HFFc6 (cell line): ENCODE results near the gene SMIM14. TPM values are rescaled to one million over a fixed set of nuclear protein-coding genes. Genes with fewer than 3 reads are reported as not detected.
A peak's percentile ranks its signal among the peaks of the same experiment; 100 is the strongest.

Source experiments
- DNase-seq: peaks from one replicate; pipeline ENCODE4 v3.0.0-alpha.2; 2018
- H3K27ac Mint-ChIP-seq: 2 replicates; pipeline ENCODE4 v1.8.0; 2020; ENCODE audit warnings: mild to moderate bottlenecking, mixed read lengths
- H3K27me3 Mint-ChIP-seq: 2 replicates; pipeline ENCODE4 v1.8.0; 2021; ENCODE audit warnings: mild to moderate bottlenecking, moderate library complexity, mixed read lengths; ENCODE audit not compliant: insufficient read depth
- H3K36me3 Mint-ChIP-seq: 2 replicates; pipeline ENCODE4 v1.8.0; 2021; ENCODE audit warnings: low read depth, mixed read lengths
- H3K4me1 Mint-ChIP-seq: 2 replicates; pipeline ENCODE4 v1.8.0; 2020; ENCODE audit warnings: low read depth, mixed read lengths
- H3K4me3 Mint-ChIP-seq: 2 replicates; pipeline ENCODE4 v1.8.0; 2020; ENCODE audit warnings: mild to moderate bottlenecking, moderate library complexity, mixed read lengths
- H3K9me3 Mint-ChIP-seq: 2 replicates; pipeline ENCODE4 v1.8.0; 2020; ENCODE audit warnings: mild to moderate bottlenecking, mixed read lengths
- total RNA-seq, 6 experiments: library from RNA; stranded (reverse); fragmentation: NEBNext Ultra II Directional; extraction: Animal tissue kit (Norgen Biotek cat#: 25700); gene quantifications; 2 replicates in 1 of 6; 3 replicates in 5 of 6; pipeline ENCODE4 v1.2.3, GENCODE V29; 2021
- TF ChIP-seq, protein P1 (sequence below): fragments of 200-600 bp; sonication (generic); IDR thresholded peaks from 2 replicates; pipeline ENCODE4 v1.5.0; 2021; ENCODE audit warnings: antibody characterized with exemption, mild to moderate bottlenecking

SMIM14 gene
- total RNA-seq, 6 experiments from 2014 or later, result 26.6 to 35.0 (median 29.2) TPM

DNA sequence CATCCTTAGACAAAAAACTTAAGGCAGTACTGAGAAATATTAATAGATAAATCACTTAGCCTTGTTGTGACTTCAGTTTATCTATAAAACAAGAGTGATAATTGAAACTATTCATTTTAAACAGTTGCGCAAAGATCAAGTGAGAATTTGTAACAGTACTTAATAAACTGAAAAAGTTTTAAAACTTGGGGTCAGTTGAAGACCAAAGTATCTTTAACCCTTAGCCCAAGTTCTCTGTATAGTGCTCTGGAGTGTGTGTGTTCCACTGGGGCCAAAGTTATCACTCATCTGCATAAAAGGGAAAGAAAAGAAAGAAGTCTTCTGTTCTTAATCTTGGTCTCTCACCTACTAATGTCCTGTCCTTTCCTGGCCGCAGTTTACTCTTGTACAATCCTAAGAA, 11.3 kb downstream of the SMIM14 start:
- TF ChIP-seq, protein P1, sequence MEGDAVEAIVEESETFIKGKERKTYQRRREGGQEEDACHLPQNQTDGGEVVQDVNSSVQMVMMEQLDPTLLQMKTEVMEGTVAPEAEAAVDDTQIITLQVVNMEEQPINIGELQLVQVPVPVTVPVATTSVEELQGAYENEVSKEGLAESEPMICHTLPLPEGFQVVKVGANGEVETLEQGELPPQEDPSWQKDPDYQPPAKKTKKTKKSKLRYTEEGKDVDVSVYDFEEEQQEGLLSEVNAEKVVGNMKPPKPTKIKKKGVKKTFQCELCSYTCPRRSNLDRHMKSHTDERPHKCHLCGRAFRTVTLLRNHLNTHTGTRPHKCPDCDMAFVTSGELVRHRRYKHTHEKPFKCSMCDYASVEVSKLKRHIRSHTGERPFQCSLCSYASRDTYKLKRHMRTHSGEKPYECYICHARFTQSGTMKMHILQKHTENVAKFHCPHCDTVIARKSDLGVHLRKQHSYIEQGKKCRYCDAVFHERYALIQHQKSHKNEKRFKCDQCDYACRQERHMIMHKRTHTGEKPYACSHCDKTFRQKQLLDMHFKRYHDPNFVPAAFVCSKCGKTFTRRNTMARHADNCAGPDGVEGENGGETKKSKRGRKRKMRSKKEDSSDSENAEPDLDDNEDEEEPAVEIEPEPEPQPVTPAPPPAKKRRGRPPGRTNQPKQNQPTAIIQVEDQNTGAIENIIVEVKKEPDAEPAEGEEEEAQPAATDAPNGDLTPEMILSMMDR, result no peak
- no peak overlapping the region for H3K27ac Mint-ChIP-seq
- no peaks in the 10 kb centered on the region for H3K36me3 Mint-ChIP-seq

DNA sequence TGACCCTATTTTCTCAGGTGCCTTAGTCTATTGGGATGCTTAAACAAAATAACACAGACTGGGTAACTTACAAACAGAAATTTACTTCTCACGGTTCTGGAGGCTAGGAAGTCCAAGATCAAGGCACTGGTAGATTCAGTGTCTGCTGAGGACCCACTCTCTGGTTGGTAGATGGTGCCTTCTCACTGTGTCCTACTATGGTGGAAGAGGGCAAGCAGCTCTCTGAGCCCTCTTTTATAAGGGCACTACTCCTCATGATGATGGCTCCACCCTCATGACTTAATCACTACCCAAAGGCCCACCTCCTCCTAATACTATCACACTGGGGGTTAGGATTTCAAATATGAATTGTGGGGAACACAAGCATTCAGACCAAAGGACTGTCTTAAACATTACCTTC, 11.8 kb downstream of the SMIM14 start:
- H3K4me3 Mint-ChIP-seq, result no peak overlapping the region
- H3K4me1 Mint-ChIP-seq, result peaks cover 25% of the 10 kb centered on the region
- no peak overlapping the region for H3K27ac Mint-ChIP-seq
- H3K36me3 Mint-ChIP-seq, result no peaks in the 10 kb centered on the region
- TF ChIP-seq, protein P1, result no peak
- H3K9me3 Mint-ChIP-seq, result no peaks in the 10 kb centered on the region
- DNase-seq, result no peak
- no peaks in the 10 kb centered on the region for H3K27me3 Mint-ChIP-seq

More for the DNA sequence above, 11.3 kb downstream of the SMIM14 start:
- H3K4me1 Mint-ChIP-seq, result peaks cover 24% of the 10 kb centered on the region
- no peaks in the 10 kb centered on the region for H3K9me3 Mint-ChIP-seq
- no peak for DNase-seq
- H3K4me3 Mint-ChIP-seq, result no peak overlapping the region
- no peaks in the 10 kb centered on the region for H3K27me3 Mint-ChIP-seq

DNA sequence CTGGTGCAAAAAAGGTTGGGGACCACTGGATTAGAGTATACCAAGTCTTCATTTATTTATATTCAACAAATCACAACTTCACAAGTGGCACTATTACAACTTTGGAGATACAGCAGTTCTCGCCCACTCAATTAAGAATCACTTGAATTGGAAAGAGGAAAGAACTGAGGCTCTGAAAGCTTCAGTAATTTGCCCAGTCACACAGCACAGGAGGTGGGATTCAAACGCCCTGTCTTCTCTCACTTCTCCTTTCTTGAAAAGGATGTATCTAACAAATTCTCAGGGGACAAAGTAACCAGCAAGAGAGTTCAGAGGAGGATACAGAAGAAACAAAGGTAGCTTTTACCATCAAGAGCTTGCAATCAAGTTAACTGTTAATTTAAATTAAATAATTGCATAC, 12.4 kb downstream of the SMIM14 start:
- no peaks in the 10 kb centered on the region for H3K9me3 Mint-ChIP-seq
- no peaks in the 10 kb centered on the region for H3K36me3 Mint-ChIP-seq
- H3K4me1 Mint-ChIP-seq, result peaks cover 32% of the 10 kb centered on the region
- no peak for DNase-seq
- H3K27me3 Mint-ChIP-seq, result no peaks in the 10 kb centered on the region
- no peak overlapping the region for H3K4me3 Mint-ChIP-seq
- H3K27ac Mint-ChIP-seq, result no peak overlapping the region
- TF ChIP-seq, protein P1, result no peak

DNA sequence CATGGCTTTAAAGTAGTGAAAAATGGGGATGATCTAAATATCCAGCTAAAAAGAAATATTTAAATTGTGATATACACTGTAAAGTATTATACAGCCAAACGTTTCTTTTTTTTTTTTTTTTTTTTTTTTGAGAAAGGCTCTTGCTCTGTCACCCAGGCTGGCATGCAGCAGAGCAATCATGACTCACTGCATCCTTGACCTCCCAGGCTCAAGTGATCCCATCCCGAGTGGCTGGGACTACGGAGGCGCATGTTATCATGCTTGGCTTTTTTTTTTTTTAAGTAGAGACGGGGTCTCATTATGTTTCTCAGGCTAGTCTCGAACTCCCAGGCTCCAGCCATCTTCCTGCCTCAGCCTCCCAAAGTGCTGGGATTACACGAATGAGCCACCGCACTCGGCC, 17.1 kb downstream of the SMIM14 start:
- peak; percentile 80 for DNase-seq
- Mint-ChIP-seq H3K27ac (peak overlapping the region; percentile 93), H3K4me1 (peaks cover 57% of the 10 kb centered on the region), H3K9me3 (no peaks in the 10 kb centered on the region), H3K4me3 (peak overlapping the region; percentile 79), H3K27me3 (0 out of 2 replicates have a peak, but pooled peaks cover 4% of the 10 kb centered on the region), H3K36me3 (no peaks in the 10 kb centered on the region)
- TF ChIP-seq, protein P1, result no peak

DNA sequence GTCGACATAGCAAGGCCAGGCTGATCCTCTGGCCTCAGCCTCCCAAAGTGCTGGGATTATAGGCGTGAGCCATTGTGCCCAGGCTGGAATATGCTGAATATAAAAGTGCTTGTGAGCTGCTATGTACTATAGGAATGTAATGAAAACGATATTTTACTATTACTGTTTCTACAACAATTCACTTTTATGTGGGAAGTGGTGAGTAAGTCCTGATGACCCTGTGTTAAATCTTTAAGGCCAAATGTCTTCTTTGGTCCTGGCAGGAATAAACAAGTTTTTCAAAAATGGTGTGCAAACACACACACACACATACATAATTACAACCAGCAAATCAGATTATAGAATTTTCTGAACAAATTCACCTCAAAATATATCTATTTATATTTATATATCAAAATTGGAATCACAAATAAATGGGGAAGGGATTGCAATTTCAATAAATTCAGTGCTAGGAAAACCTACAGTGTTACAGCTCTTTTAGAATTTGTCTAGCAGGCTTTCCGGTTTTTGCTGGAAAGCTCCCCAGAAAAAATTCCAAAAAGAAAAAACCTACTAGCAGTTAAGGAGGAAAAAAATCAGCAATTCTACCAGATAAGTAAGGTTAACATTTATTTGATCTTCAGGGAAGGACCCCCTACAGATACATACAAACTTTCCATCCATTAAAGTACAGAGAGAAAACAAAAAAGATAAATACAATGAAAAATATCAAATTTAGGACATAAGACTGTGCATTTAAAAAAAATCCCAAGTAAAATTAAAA, 17.9 kb downstream of the SMIM14 start:
- Mint-ChIP-seq H3K4me3 (peak overlapping the region; percentile 79), H3K4me1 (peaks cover 62% of the 10 kb centered on the region), H3K9me3 (no peaks in the 10 kb centered on the region), H3K27ac (peak overlapping the region; percentile 93), H3K36me3 (no peaks in the 10 kb centered on the region), H3K27me3 (0 out of 2 replicates have a peak, but pooled peaks cover 4% of the 10 kb centered on the region)
- no peak for DNase-seq
- TF ChIP-seq, protein P1, result no peak
